VCaP (cell line): ENCODE measurements around the gene BLZF1.
"Not testable (repeated sequence)": the region's sequence is repeated elsewhere in the genome, so short reads cannot be mapped to it uniquely, and the experiment has no call there.

Experiments
- H3K27ac ChIP-seq: fragments of 450-650 bp; 2 replicates; pipeline ENCODE4 v1.5.1; 2017
- CTCF ChIP-seq: fragments of 450-650 bp; conservative IDR thresholded peaks from 2 replicates; pipeline ENCODE4 v1.5.1; 2017; ENCODE audit warnings: mild to moderate bottlenecking, moderate library complexity

The BLZF1 gene

GRCh38 chr1:169390303-169390702 lies 22.3 kb downstream of the BLZF1 start:
- no peak overlapping the region for H3K27ac ChIP-seq
- TF ChIP-seq CTCF: no peak

GRCh38 chr1:169392406-169392805 lies 24.4 kb downstream of the BLZF1 start:
- TF ChIP-seq CTCF: no peak
- H3K27ac ChIP-seq: no peak overlapping the region

GRCh38 chr1:169395955-169396354 lies 28.0 kb downstream of the BLZF1 start:
- no peak for TF ChIP-seq CTCF
- no peak overlapping the region for H3K27ac ChIP-seq

- H3K27ac ChIP-seq: not testable (repeated sequence)
Measured at GRCh38 chr1:169402578-169402977, 34.6 kb downstream of the BLZF1 start.

- H3K27ac ChIP-seq: not testable (repeated sequence)
Measured at GRCh38 chr1:169408340-169408739, 40.3 kb downstream of the BLZF1 start.

GRCh38 chr1:169414952-169415351 lies 47.0 kb downstream of the BLZF1 start:
- TF ChIP-seq CTCF: no peak
- H3K27ac ChIP-seq: no peak overlapping the region

- no peak overlapping the region for H3K27ac ChIP-seq
- TF ChIP-seq CTCF: no peak
Measured at GRCh38 chr1:169421309-169421708, 53.3 kb downstream of the BLZF1 start.

GRCh38 chr1:169426174-169426705 lies 58.2 kb downstream of the BLZF1 start:
- no peak overlapping the region for H3K27ac ChIP-seq
- no peak for TF ChIP-seq CTCF

GRCh38 chr1:169427081-169427641 lies 59.2 kb downstream of the BLZF1 start, which contains the start of gene CCDC181:
Gene CCDC181, minus strand, starts transcription at chr1:169427474. Its CDS starts 2,547 bp downstream, at chr1:169424927.
- no peak for TF ChIP-seq CTCF
- H3K27ac ChIP-seq: no peak within 1 kb of the TSS
